Measurements from ENCODE around the gene WNT9B.

DNA sequence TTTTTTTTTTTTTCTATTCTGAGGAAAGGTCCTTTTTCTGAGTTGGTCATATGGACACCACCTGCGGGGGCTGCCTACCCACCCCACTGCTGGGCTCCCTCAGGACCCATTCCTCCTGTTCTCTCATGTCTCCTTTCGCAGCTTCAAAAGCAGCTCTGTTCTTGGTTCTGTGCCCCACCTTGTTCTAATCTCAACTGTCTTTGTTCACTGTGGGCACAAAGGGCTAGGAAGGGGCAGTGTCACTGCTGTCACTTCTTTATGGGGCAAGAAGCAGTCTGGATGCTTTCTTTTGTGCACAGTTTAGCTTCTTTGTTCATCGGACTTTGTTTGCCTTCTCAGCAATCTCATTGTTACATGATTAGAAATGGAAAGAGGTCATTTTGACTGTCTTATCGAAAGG, 78.7 kb downstream of the WNT9B start:
- TF ChIP-seq, protein P1, sequence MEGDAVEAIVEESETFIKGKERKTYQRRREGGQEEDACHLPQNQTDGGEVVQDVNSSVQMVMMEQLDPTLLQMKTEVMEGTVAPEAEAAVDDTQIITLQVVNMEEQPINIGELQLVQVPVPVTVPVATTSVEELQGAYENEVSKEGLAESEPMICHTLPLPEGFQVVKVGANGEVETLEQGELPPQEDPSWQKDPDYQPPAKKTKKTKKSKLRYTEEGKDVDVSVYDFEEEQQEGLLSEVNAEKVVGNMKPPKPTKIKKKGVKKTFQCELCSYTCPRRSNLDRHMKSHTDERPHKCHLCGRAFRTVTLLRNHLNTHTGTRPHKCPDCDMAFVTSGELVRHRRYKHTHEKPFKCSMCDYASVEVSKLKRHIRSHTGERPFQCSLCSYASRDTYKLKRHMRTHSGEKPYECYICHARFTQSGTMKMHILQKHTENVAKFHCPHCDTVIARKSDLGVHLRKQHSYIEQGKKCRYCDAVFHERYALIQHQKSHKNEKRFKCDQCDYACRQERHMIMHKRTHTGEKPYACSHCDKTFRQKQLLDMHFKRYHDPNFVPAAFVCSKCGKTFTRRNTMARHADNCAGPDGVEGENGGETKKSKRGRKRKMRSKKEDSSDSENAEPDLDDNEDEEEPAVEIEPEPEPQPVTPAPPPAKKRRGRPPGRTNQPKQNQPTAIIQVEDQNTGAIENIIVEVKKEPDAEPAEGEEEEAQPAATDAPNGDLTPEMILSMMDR (IDR thresholded peaks at IDR 0.05) = no peak
- TF ChIP-seq EP300 (IDR thresholded peaks at IDR 0.05; ENCODE audit: low read depth) = no peak
- no peak for TF ChIP-seq POLR2A (IDR thresholded peaks at IDR 0.05)
- no peak for TF ChIP-seq POLR2AphosphoS5 (IDR thresholded peaks at IDR 0.05)
